Tibial nerve (tissue), 4 donors: Measurements from ENCODE around the gene SPRED1. TPM values are rescaled to one million over a fixed set of nuclear protein-coding genes. Genes with fewer than 3 reads are reported as not detected.

Experiments
- DNase-seq, 2 donors: peaks; one replicate each; pipeline ENCODE4 v3.0.0-alpha.2; 2019; ENCODE audit warnings: low spot score in 2 of 2
- H3K27ac ChIP-seq, 4 donors: fragments of 200-600 bp; sonication (generic) in 3 of 4; one replicate each; pipeline ENCODE4 v1.5.1; 2017 to 2019; ENCODE audit warnings: mild to moderate bottlenecking in 1 of 4
- H3K27me3 ChIP-seq, 2 donors: fragments of 200-600 bp; sonication (generic) in 1 of 2; one replicate each; pipeline versions ENCODE4 v1.5.1 to v1.6.0; 2017 to 2019
- H3K36me3 ChIP-seq, 3 donors: fragments of 200-600 bp; sonication (generic); one replicate each; pipeline ENCODE4 v1.5.1; 2018 to 2019
- H3K4me1 ChIP-seq, 4 donors: fragments of 200-600 bp; sonication (generic) in 3 of 4; one replicate each; pipeline ENCODE4 v1.5.1; 2017 to 2019
- H3K4me3 ChIP-seq, 4 donors: fragments of 200-600 bp; sonication (generic) in 3 of 4; one replicate each; pipeline ENCODE4 v1.5.1; 2017 to 2019; ENCODE audit warnings: mild to moderate bottlenecking in 1 of 4, moderate library complexity in 1 of 4
- H3K9me3 ChIP-seq, 4 donors: fragments of 200-600 bp; sonication (generic) in 3 of 4; one replicate each; pipeline ENCODE4 v1.5.1; 2017 to 2019
- EP300 ChIP-seq, 2 donors: sonication (generic); formaldehyde crosslinking; IDR thresholded peaks; one replicate each; pipeline ENCODE4 v1.6.1; 2017; ENCODE audit warnings: antibody characterized with exemption in 2 of 2, mild to moderate bottlenecking in 1 of 2
- POLR2A ChIP-seq, 2 donors: fragments of 450-650 bp; IDR thresholded peaks; one replicate each; pipeline ENCODE4 v1.6.1; 2017; ENCODE audit warnings: antibody characterized with exemption in 2 of 2, mild to moderate bottlenecking in 2 of 2, moderate library complexity in 2 of 2
- WGBS, 2 donors: methylation state at CpG; one replicate each; pipeline ENCODE4 v1.1.5; 2018; 5-methylcytosine and 5-hydroxymethylcytosine counted together
- total RNA-seq, 4 donors: library from RNA; depleted of rRNA; stranded (reverse); fragments of >200 nt; gene quantifications; one replicate each; pipeline ENCODE4 v1.1.0, GENCODE V29; 2016
- TF ChIP-seq, protein P1 (sequence below), 5 experiments: fragments of 200-600 bp in 3 of 5; fragments of 450-650 bp in 2 of 5; sonication (generic) in 3 of 5; IDR thresholded peaks; one replicate each; pipeline ENCODE4 v1.5.1; 2016 to 2019; ENCODE audit warnings: antibody characterized with exemption in 5 of 5, mild to moderate bottlenecking in 3 of 5, moderate library complexity in 2 of 5

The SPRED1 gene
- total RNA-seq, 4 donors from 2014 or later: 20.4 to 35.0 (median 29.0) TPM

DNA sequence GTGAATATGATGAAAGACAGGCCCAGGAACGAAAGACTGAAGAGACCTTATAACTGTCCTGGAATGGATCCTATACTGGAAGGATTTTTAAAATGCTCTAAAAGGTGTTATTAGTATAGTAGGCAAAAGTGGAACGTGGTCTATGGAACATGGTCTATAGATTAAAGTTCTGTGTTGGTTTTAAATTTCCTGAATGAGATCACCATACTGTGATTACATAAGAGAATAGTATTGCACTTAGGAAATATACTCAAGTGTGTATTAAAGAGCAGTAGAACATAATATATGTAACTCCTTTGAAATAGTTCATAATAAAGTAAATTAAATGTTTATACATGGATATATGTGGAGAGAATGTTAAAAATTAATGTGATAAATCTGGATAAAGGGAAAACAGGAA is 68.2 kb downstream of the SPRED1 start:
- no peak for DNase-seq
- Histone ChIP-seq H3K9me3 (no peaks in the 10 kb centered on the region), H3K36me3 (peaks cover 0 to 13% (median 0%) of the 10 kb centered on the region in 3 donors), H3K4me3 (no peak overlapping the region), H3K27me3 (no peaks in the 10 kb centered on the region), H3K4me1 (peaks cover 0 to 21% (median 2%) of the 10 kb centered on the region in 4 donors), H3K27ac (no peak overlapping the region)
- TF ChIP-seq, protein P1, sequence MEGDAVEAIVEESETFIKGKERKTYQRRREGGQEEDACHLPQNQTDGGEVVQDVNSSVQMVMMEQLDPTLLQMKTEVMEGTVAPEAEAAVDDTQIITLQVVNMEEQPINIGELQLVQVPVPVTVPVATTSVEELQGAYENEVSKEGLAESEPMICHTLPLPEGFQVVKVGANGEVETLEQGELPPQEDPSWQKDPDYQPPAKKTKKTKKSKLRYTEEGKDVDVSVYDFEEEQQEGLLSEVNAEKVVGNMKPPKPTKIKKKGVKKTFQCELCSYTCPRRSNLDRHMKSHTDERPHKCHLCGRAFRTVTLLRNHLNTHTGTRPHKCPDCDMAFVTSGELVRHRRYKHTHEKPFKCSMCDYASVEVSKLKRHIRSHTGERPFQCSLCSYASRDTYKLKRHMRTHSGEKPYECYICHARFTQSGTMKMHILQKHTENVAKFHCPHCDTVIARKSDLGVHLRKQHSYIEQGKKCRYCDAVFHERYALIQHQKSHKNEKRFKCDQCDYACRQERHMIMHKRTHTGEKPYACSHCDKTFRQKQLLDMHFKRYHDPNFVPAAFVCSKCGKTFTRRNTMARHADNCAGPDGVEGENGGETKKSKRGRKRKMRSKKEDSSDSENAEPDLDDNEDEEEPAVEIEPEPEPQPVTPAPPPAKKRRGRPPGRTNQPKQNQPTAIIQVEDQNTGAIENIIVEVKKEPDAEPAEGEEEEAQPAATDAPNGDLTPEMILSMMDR (IDR thresholded peaks at IDR 0.05): no peak
- no peak for TF ChIP-seq POLR2A (IDR thresholded peaks at IDR 0.05)
- TF ChIP-seq EP300 (IDR thresholded peaks at IDR 0.05): no peak
- WGBS, 2 donors: 73 to 82% methylated on average over 2 of the region's 2 CpGs

DNA sequence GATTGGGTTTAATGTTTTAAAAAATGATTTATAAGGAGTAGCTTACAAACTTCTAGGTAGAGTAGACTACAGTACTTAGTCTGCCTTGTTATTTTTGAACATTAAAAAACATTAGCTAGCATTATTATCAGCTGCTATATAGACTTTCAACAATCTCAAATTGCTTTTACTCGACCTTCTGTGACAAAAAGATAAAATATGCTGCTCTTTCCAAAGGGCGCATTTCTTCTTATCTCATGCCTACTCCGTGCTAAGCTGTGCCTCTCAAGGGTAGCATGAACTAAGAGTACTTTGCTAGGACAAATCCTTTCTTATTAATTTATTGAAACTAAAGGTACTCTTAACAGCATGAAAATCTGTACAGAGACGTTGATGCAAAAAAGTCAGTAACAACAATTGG is 71.3 kb downstream of the SPRED1 start:
- WGBS, 2 donors: 79 to 80% methylated on average over 4 of the region's 4 CpGs
- no peak overlapping the region for H3K4me3 ChIP-seq

DNA sequence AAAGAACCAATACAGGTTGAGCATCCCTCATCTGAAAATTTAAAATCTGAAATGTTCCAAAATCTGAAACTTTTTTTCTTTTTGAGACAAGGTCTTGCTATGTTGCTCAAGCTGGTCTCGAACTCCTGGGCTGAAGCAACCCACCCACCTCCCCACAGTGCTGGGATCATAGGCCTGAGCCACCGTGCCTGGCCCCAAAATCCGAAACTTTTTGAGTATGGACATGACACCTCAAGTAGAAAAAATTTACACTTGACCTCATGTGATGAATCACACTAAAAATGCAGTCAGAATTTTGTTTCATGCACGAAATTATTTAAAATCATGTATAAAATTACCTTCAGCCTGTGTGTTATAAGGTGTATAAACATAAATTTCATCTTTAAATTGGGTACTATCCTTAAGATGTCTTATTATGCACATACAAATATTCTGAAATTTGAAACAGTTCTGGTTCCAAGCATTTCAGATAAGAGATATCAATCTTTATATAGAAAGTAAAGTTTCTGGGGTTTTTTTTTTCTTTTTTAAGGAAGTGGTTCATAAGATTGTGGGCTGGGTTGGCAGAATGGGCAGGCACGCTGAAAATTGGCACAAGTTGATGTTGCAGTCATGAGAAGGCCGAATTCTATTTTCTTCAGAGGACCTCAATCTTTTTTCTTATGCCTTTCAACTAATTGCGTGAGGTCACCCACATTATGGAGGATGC is 72.5 kb downstream of the SPRED1 start:
- Histone ChIP-seq H3K27me3 (no peaks in the 10 kb centered on the region), H3K4me3 (no peak overlapping the region), H3K36me3 (peaks cover 0 to 34% (median 0%) of the 10 kb centered on the region in 3 donors), H3K4me1 (peaks cover 0 to 1% (median 0%) of the 10 kb centered on the region in 4 donors), H3K9me3 (no peaks in the 10 kb centered on the region), H3K27ac (no peak overlapping the region)
- WGBS, 2 donors: 80% methylated on average over 7 of the region's 7 CpGs
- DNase-seq: no peak
- TF ChIP-seq, protein P1 (IDR thresholded peaks at IDR 0.05): no peak
- TF ChIP-seq EP300 (IDR thresholded peaks at IDR 0.05) (no peak), POLR2A (IDR thresholded peaks at IDR 0.05) (no peak)

More for the DNA sequence above, 71.3 kb downstream of the SPRED1 start:
- no peaks in the 10 kb centered on the region for H3K9me3 ChIP-seq
- H3K4me1 ChIP-seq: peaks cover 0 to 4% (median 0%) of the 10 kb centered on the region in 4 donors
- H3K36me3 ChIP-seq: peaks cover 0 to 34% (median 0%) of the 10 kb centered on the region in 3 donors
- H3K27me3 ChIP-seq: no peaks in the 10 kb centered on the region
- no peak for DNase-seq
- TF ChIP-seq, protein P1 (IDR thresholded peaks at IDR 0.05): no peak
- TF ChIP-seq POLR2A (IDR thresholded peaks at IDR 0.05): no peak
- TF ChIP-seq EP300 (IDR thresholded peaks at IDR 0.05): no peak
- H3K27ac ChIP-seq: no peak overlapping the region

DNA sequence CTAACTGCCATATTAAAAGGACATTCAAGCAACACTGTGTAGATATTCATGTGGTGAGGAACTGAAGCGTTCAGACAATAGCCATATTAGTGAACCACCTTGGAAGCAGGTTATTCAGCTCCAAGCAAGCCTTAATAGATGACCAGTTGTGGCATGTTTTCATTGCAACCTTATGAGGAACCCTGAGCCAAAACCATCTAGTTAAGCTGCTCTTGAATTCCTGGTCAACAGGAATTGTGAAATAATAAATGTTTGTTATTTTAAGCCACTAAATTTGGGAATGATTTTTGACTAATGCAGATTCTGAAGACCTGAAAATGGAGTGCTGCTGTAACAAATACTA is 73.0 kb downstream of the SPRED1 start:
- Histone ChIP-seq H3K9me3 (no peaks in the 10 kb centered on the region), H3K4me1 (no peaks in the 10 kb centered on the region), H3K36me3 (peaks cover 0 to 34% (median 0%) of the 10 kb centered on the region in 3 donors), H3K4me3 (no peak overlapping the region), H3K27ac (no peak overlapping the region), H3K27me3 (no peaks in the 10 kb centered on the region)
- DNase-seq: no peak
- WGBS, 2 donors: 92 to 94% methylated on average over 1 of the region's 1 CpG
- TF ChIP-seq, protein P1 (IDR thresholded peaks at IDR 0.05): no peak
- TF ChIP-seq EP300 (IDR thresholded peaks at IDR 0.05) (no peak), POLR2A (IDR thresholded peaks at IDR 0.05) (no peak)

DNA sequence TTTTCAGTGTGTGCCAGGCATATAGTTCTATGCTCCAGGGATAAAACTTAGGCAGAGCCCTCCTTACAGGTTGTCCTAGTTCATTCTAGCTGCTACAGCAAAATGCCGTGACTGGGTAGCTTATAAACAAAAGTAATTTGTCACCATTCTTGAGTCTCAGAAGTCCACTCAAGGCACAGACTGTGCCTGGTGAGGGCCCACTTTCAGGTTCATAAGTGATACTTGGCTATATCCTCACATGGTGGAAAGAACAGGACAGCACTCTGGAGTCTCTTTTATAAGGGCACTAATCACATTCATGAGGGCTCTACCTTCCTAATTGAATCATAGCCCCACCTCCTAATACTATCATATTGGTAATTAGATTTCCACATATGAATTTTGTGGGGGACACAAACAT is 80.1 kb downstream of the SPRED1 start:
- TF ChIP-seq POLR2A (IDR thresholded peaks at IDR 0.05) (no peak), EP300 (IDR thresholded peaks at IDR 0.05) (no peak)
- TF ChIP-seq, protein P1 (IDR thresholded peaks at IDR 0.05): no peak

More for the DNA sequence above, 80.1 kb downstream of the SPRED1 start:
- Histone ChIP-seq H3K9me3 (no peaks in the 10 kb centered on the region), H3K4me1 (no peaks in the 10 kb centered on the region), H3K4me3 (no peak overlapping the region), H3K27me3 (no peaks in the 10 kb centered on the region), H3K27ac (no peak overlapping the region), H3K36me3 (peaks cover 0 to 3% (median 0%) of the 10 kb centered on the region in 3 donors)
- no peak for DNase-seq
- WGBS, 2 donors: 94 to 100% methylated on average over 1 of the region's 1 CpG
